ENCODE results near the gene OSBPL5. TPM values are rescaled to one million over a fixed set of nuclear protein-coding genes. Genes with fewer than 3 reads are reported as not detected.
"Not testable (repeated sequence)": the region's sequence is repeated elsewhere in the genome, so short reads cannot be mapped to it uniquely, and the experiment has no call there.

OSBPL5 gene
- total RNA-seq, 4 donors from 2014 or later: 39.9 to 94.0 (median 66.4) TPM

GRCh38 chr11:3115321-3115720 lies 49.8 kb downstream of the OSBPL5 start:
- Histone ChIP-seq H3K36me3 (peaks cover 0 to 47% of the 10 kb centered on the region in 2 donors), H3K4me3 (no peak overlapping the region), H3K27me3 (no peaks in the 10 kb centered on the region), H3K4me1 (peaks cover 0 to 3% (median 0%) of the 10 kb centered on the region in 3 donors), H3K9me3 (no peaks in the 10 kb centered on the region), H3K27ac (peak overlapping the region in 1 of 4 donors; percentile 35)
- WGBS, 2 donors (ENCODE audit: low coverage in 1 of 2): 75 to 82% methylated on average over 3 of the region's 3 CpGs
- ATAC-seq: no peak
- no peak for TF ChIP-seq CTCF (IDR thresholded peaks at IDR 0.05)
- no peak for TF ChIP-seq POLR2AphosphoS5 (IDR thresholded peaks at IDR 0.05)
- TF ChIP-seq EP300 (IDR thresholded peaks at IDR 0.05): no peak
- no peak for TF ChIP-seq POLR2A (IDR thresholded peaks at IDR 0.05)

- not testable (repeated sequence) for H3K4me3 ChIP-seq, ATAC-seq, H3K4me1 ChIP-seq, H3K9me3 ChIP-seq, H3K27me3 ChIP-seq, H3K27ac ChIP-seq
- peaks cover 0 to 46% of the 10 kb centered on the region in 2 donors for H3K36me3 ChIP-seq
Observed at GRCh38 chr11:3113661-3114060, 51.4 kb downstream of the OSBPL5 start.

- H3K4me1 ChIP-seq: peaks cover 0 to 9% (median 0%) of the 10 kb centered on the region in 3 donors
- no peak overlapping the region for H3K4me3 ChIP-seq
- no peak overlapping the region for H3K27ac ChIP-seq
- no peaks in the 10 kb centered on the region for H3K9me3 ChIP-seq
- 33 to 90% methylated on average over 1 to 8 of the region's 9 CpGs for WGBS, 2 donors (ENCODE audit: low coverage in 1 of 2)
- TF ChIP-seq POLR2A (IDR thresholded peaks at IDR 0.05) (no peak), EP300 (IDR thresholded peaks at IDR 0.05) (no peak), CTCF (IDR thresholded peaks at IDR 0.05) (no peak), POLR2AphosphoS5 (IDR thresholded peaks at IDR 0.05) (no peak)
- no peak for ATAC-seq
- H3K27me3 ChIP-seq: no peaks in the 10 kb centered on the region
- H3K36me3 ChIP-seq: peaks cover 0 to 49% of the 10 kb centered on the region in 2 donors
Observed at GRCh38 chr11:3111919-3112690, 53.0 kb downstream of the OSBPL5 start.

GRCh38 chr11:3111466-3111865 lies 53.6 kb downstream of the OSBPL5 start:
- peaks cover 0 to 9% (median 0%) of the 10 kb centered on the region in 3 donors for H3K4me1 ChIP-seq
- no peak overlapping the region for H3K27ac ChIP-seq
- no peak overlapping the region for H3K4me3 ChIP-seq
- TF ChIP-seq CTCF (IDR thresholded peaks at IDR 0.05): no peak
- no peak for TF ChIP-seq POLR2AphosphoS5 (IDR thresholded peaks at IDR 0.05)
- TF ChIP-seq EP300 (IDR thresholded peaks at IDR 0.05): no peak
- no peaks in the 10 kb centered on the region for H3K9me3 ChIP-seq
- no peaks in the 10 kb centered on the region for H3K27me3 ChIP-seq
- ATAC-seq: no peak
- peaks cover 0 to 56% of the 10 kb centered on the region in 2 donors for H3K36me3 ChIP-seq
- WGBS, 2 donors (ENCODE audit: low coverage in 1 of 2): 73 to 85% methylated on average over 5 to 6 of the region's 6 CpGs

- Histone ChIP-seq H3K27ac (no peak overlapping the region), H3K4me1 (peaks cover 0 to 9% (median 0%) of the 10 kb centered on the region in 3 donors), H3K27me3 (no peaks in the 10 kb centered on the region), H3K4me3 (no peak overlapping the region), H3K9me3 (no peaks in the 10 kb centered on the region), H3K36me3 (peaks cover 0 to 66% of the 10 kb centered on the region in 2 donors)
- WGBS, 2 donors (ENCODE audit: low coverage in 1 of 2): 86% methylated on average over 1 of the region's 14 CpGs; no CpG with 5 or more reads in 1 of the 2 donors
- peak; percentile 73 for ATAC-seq
- TF ChIP-seq CTCF (IDR thresholded peaks at IDR 0.05) (peak in 3 of 4 experiments; percentile 75 to 83 (median 75)), EP300 (IDR thresholded peaks at IDR 0.05) (no peak), POLR2A (IDR thresholded peaks at IDR 0.05) (no peak), POLR2AphosphoS5 (IDR thresholded peaks at IDR 0.05) (no peak)
Observed at GRCh38 chr11:3109921-3110706, 55.0 kb downstream of the OSBPL5 start.
